WTC11 (cell line): ENCODE results near the gene PCK2. TPM values are rescaled to one million over a fixed set of nuclear protein-coding genes. Genes with fewer than 3 reads are reported as not detected.

ENCODE experiments used
- ATAC-seq: fragments of 200-7000 bp; cut with Tn5 transposase; 2 replicates; pipeline ENCODE4 v1.10.0; 2021; ENCODE audit warnings: mild to moderate bottlenecking, moderate library complexity
- CTCF ChIA-PET: fragments of 300-600 bp; sonication (Branson Sonifier 250); formaldehyde crosslinking; loops from one replicate; lab custom pipeline; 2021; ENCODE audit warnings: antibody characterized with exemption; lab: Charles Lee
- POLR2A ChIA-PET: fragments of 350-600 bp; sonication (Branson Sonifier 250); formaldehyde crosslinking; loops from one replicate; lab custom pipeline; 2021; ENCODE audit warnings: antibody characterized with exemption; lab: Charles Lee
- DNase-seq: peaks from one replicate; pipeline ENCODE4 v3.0.0; 2021; ENCODE audit warnings: low spot score
- H3K27ac Mint-ChIP-seq: 2 replicates; pipeline ENCODE4 v1.8.0; 2021; ENCODE audit warnings: mixed read lengths
- H3K27me3 Mint-ChIP-seq: 2 replicates; pipeline ENCODE4 v1.8.0; 2021; ENCODE audit warnings: low read depth, mild to moderate bottlenecking, moderate library complexity, mixed read lengths
- H3K36me3 Mint-ChIP-seq: 2 replicates; pipeline ENCODE4 v1.8.0; 2021; ENCODE audit warnings: mixed read lengths
- H3K4me1 Mint-ChIP-seq: 2 replicates; pipeline ENCODE4 v1.8.0; 2022; ENCODE audit warnings: mixed read lengths
- H3K4me3 Mint-ChIP-seq: 2 replicates; pipeline ENCODE4 v1.8.0; 2021; ENCODE audit warnings: mild to moderate bottlenecking, moderate library complexity, mixed read lengths
- H3K9me3 Mint-ChIP-seq: 2 replicates; pipeline ENCODE4 v1.8.0; 2021; ENCODE audit warnings: mixed read lengths
- FOXJ3 ChIP-seq: sonication (generic); formaldehyde crosslinking; IDR thresholded peaks from 2 replicates; pipeline ENCODE4 v1.9.0; 2021; ENCODE audit warnings: missing genetic modification reagents, mild to moderate bottlenecking, borderline replicate concordance
- FOXK1 ChIP-seq: sonication (generic); formaldehyde crosslinking; IDR thresholded peaks from 2 replicates; pipeline ENCODE4 v1.8.0; 2022; ENCODE audit warnings: mild to moderate bottlenecking, moderate library complexity, missing genetic modification reagents
- GABPB1 ChIP-seq: sonication (generic); formaldehyde crosslinking; IDR thresholded peaks from 2 replicates; pipeline ENCODE4 v1.8.1; 2023; ENCODE audit warnings: mild to moderate bottlenecking, missing genetic modification reagents
- GTF2I ChIP-seq: fragments of 250-450 bp; sonication (Bioruptor Pico); conservative IDR thresholded peaks from 2 replicates; pipeline ENCODE4 v1.4.0; 2021; ENCODE audit warnings: mild to moderate bottlenecking
- MXD4 ChIP-seq: fragments of 250-450 bp; sonication (Bioruptor Pico); IDR thresholded peaks from 2 replicates; pipeline ENCODE4 v1.8.0; 2021; ENCODE audit warnings: mild to moderate bottlenecking, moderate library complexity, borderline replicate concordance
- NFYB ChIP-seq: sonication (generic); formaldehyde crosslinking; conservative IDR thresholded peaks from 2 replicates; pipeline ENCODE4 v1.8.0; 2022; ENCODE audit warnings: low read depth, missing genetic modification reagents
- NR2C2 ChIP-seq: sonication (generic); formaldehyde crosslinking; IDR thresholded peaks from 2 replicates; pipeline ENCODE4 v1.8.0; 2022; ENCODE audit warnings: mild to moderate bottlenecking, missing genetic modification reagents
- OVOL2 ChIP-seq: fragments of 250-450 bp; sonication (Bioruptor Pico); IDR thresholded peaks from 2 replicates; pipeline ENCODE4 v1.9.0; 2021; ENCODE audit warnings: mild to moderate bottlenecking, borderline replicate concordance
- RELA ChIP-seq: sonication (generic); formaldehyde crosslinking; IDR thresholded peaks from 2 replicates; pipeline ENCODE4 v1.8.1; 2022; ENCODE audit warnings: missing genetic modification reagents, mild to moderate bottlenecking, borderline replicate concordance
- TCF7 ChIP-seq: sonication (generic); formaldehyde crosslinking; IDR thresholded peaks from 2 replicates; pipeline ENCODE4 v1.8.0; 2022; ENCODE audit warnings: mild to moderate bottlenecking, low read depth, missing genetic modification reagents, moderate library complexity
- TP53 ChIP-seq: sonication (generic); formaldehyde crosslinking; IDR thresholded peaks from 2 replicates; pipeline ENCODE4 v1.8.1; 2023; ENCODE audit warnings: mild to moderate bottlenecking, missing genetic modification reagents
- ZBTB21 ChIP-seq: sonication (generic); formaldehyde crosslinking; IDR thresholded peaks from 2 replicates; pipeline ENCODE4 v1.8.1; 2023; ENCODE audit warnings: mild to moderate bottlenecking, missing genetic modification reagents, borderline replicate concordance
- ZNF138 ChIP-seq: sonication (generic); formaldehyde crosslinking; conservative IDR thresholded peaks from 2 replicates; pipeline ENCODE4 v1.8.1; 2022; ENCODE audit warnings: mild to moderate bottlenecking, moderate library complexity, missing genetic modification reagents
- ZNF396 ChIP-seq: fragments of 250-450 bp; sonication (Bioruptor Pico); IDR thresholded peaks from 2 replicates; pipeline ENCODE4 v1.8.0; 2021; ENCODE audit warnings: mild to moderate bottlenecking, moderate library complexity, borderline replicate concordance
- ZNF423 ChIP-seq: fragments of 250-450 bp; sonication (Bioruptor Pico); IDR thresholded peaks from 2 replicates; pipeline ENCODE4 v2.1.2; 2022; ENCODE audit warnings: mild to moderate bottlenecking, moderate library complexity
- total RNA-seq: library from RNA; stranded (reverse); gene quantifications from 3 replicates; pipeline ENCODE4 v1.2.3, GENCODE V29; 2021
- TF ChIP-seq, protein P1 (sequence below): sonication (generic); formaldehyde crosslinking; IDR thresholded peaks from 2 replicates; pipeline ENCODE4 v1.8.0; 2023; ENCODE audit warnings: missing genetic modification reagents
- TF ChIP-seq, protein P2 (sequence below): sonication (generic); formaldehyde crosslinking; conservative IDR thresholded peaks from 2 replicates; pipeline ENCODE4 v1.8.1; 2023; ENCODE audit warnings: mild to moderate bottlenecking, low read depth, missing genetic modification reagents, moderate library complexity
- TF ChIP-seq, protein P3 (sequence below): sonication (generic); formaldehyde crosslinking; IDR thresholded peaks from 2 replicates; pipeline ENCODE4 v1.8.1; 2023; ENCODE audit warnings: mild to moderate bottlenecking, missing genetic modification reagents, moderate library complexity
- TF ChIP-seq, protein P4 (sequence below): sonication (generic); formaldehyde crosslinking; IDR thresholded peaks from 2 replicates; pipeline ENCODE4 v1.8.1; 2023; ENCODE audit warnings: mild to moderate bottlenecking, missing genetic modification reagents
- TF ChIP-seq, protein P5 (sequence below): fragments of 250-450 bp; sonication (Bioruptor Pico); IDR thresholded peaks from 2 replicates; pipeline ENCODE4 v1.9.0; 2021; ENCODE audit warnings: mild to moderate bottlenecking
- TF ChIP-seq, protein P6 (sequence below): sonication (generic); formaldehyde crosslinking; IDR thresholded peaks from 2 replicates; pipeline ENCODE4 v1.8.0; 2022; ENCODE audit warnings: mild to moderate bottlenecking, missing genetic modification reagents

PCK2 gene
- total RNA-seq, 1 experiment from 2014 or later: 67.0 TPM

DNA sequence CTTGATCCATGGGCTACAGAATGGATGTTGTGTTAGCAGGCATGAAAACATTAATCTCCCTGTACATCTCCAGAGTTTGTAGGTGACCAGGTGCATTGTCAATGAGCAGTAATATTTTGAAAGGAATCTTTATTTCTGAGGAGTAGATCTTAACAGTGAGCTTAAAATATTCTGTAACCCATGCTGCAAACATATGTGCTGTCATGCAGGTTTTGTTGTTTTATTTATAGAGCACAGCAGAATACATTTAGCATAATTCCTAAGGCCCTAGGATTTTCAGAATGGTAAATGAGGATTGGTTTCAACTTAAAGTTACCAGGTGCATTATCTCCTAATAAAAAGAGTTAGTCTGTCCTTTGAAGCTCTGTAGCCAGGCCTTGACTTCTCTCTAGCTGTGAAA, 32.8 kb downstream of the PCK2 start:
- Mint-ChIP-seq H3K27ac (no peak overlapping the region), H3K27me3 (no peaks in the 10 kb centered on the region), H3K36me3 (peaks cover 10% of the 10 kb centered on the region; the same call in 1 of the 2 replicates), H3K4me3 (no peak overlapping the region), H3K9me3 (no peaks in the 10 kb centered on the region), H3K4me1 (peaks cover 3% of the 10 kb centered on the region)
- DNase-seq (no peak), ATAC-seq (no peak)
- POLR2A ChIA-PET: interaction anchor here (0.7 to 1.8 kb wide), 4 partner anchors 9 to 144 kb away, joined by 3 to 6 read pairs (median 3); partner anchors contain the start of genes DCAF11, IRF9, NRL and PSME1
- CTCF ChIA-PET: interaction anchor here (0.6 to 1.5 kb wide), 7 partner anchors 9 to 648 kb away, joined by 3 to 6 read pairs (median 4); partner anchors contain the start of genes IRF9 and PSME1
- TF ChIP-seq MXD4 (CRISPR knock-in tag): no peak
- TF ChIP-seq, protein P1, sequence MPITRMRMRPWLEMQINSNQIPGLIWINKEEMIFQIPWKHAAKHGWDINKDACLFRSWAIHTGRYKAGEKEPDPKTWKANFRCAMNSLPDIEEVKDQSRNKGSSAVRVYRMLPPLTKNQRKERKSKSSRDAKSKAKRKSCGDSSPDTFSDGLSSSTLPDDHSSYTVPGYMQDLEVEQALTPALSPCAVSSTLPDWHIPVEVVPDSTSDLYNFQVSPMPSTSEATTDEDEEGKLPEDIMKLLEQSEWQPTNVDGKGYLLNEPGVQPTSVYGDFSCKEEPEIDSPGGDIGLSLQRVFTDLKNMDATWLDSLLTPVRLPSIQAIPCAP (CRISPR knock-in tag): no peak
- no peak for TF ChIP-seq ZBTB21 (CRISPR knock-in tag)
- TF ChIP-seq ZNF423: no peak
- TF ChIP-seq NR2C2 (CRISPR knock-in tag): no peak
- no peak for TF ChIP-seq NFYB
- TF ChIP-seq, protein P2, sequence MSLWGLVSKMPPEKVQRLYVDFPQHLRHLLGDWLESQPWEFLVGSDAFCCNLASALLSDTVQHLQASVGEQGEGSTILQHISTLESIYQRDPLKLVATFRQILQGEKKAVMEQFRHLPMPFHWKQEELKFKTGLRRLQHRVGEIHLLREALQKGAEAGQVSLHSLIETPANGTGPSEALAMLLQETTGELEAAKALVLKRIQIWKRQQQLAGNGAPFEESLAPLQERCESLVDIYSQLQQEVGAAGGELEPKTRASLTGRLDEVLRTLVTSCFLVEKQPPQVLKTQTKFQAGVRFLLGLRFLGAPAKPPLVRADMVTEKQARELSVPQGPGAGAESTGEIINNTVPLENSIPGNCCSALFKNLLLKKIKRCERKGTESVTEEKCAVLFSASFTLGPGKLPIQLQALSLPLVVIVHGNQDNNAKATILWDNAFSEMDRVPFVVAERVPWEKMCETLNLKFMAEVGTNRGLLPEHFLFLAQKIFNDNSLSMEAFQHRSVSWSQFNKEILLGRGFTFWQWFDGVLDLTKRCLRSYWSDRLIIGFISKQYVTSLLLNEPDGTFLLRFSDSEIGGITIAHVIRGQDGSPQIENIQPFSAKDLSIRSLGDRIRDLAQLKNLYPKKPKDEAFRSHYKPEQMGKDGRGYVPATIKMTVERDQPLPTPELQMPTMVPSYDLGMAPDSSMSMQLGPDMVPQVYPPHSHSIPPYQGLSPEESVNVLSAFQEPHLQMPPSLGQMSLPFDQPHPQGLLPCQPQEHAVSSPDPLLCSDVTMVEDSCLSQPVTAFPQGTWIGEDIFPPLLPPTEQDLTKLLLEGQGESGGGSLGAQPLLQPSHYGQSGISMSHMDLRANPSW (CRISPR knock-in tag): no peak

DNA sequence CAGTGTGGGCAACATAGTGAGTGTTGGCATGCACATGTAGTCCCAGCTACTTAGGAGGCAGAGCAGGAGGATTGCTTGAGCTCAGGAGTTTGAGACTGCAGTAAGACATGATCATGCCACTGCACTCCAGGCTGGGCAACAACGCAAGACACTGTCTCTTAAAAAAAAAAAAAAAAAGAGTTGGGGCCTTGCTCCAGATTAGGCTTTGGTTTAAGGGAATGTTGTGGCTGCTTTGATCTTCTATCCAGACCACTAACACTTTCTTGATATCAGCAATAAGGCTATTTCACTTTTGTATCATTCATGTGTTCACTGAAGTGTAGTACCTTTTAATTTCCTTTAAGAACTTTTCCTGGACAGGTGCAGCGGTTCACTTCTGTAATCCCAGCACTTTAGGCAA, 33.6 kb downstream of the PCK2 start:
- H3K27me3 Mint-ChIP-seq: no peaks in the 10 kb centered on the region
- POLR2A ChIA-PET: interaction anchor here (0.7 to 1.8 kb wide), 4 partner anchors 8 to 143 kb away, joined by 3 to 6 read pairs (median 3); partner anchors contain the start of genes DCAF11, IRF9, NRL and PSME1
- ATAC-seq: no peak
- H3K4me1 Mint-ChIP-seq: peaks cover 4% of the 10 kb centered on the region
- TF ChIP-seq, protein P3, sequence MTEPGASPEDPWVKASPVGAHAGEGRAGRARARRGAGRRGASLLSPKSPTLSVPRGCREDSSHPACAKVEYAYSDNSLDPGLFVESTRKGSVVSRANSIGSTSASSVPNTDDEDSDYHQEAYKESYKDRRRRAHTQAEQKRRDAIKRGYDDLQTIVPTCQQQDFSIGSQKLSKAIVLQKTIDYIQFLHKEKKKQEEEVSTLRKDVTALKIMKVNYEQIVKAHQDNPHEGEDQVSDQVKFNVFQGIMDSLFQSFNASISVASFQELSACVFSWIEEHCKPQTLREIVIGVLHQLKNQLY (CRISPR knock-in tag): no peak
- TF ChIP-seq, protein P4, sequence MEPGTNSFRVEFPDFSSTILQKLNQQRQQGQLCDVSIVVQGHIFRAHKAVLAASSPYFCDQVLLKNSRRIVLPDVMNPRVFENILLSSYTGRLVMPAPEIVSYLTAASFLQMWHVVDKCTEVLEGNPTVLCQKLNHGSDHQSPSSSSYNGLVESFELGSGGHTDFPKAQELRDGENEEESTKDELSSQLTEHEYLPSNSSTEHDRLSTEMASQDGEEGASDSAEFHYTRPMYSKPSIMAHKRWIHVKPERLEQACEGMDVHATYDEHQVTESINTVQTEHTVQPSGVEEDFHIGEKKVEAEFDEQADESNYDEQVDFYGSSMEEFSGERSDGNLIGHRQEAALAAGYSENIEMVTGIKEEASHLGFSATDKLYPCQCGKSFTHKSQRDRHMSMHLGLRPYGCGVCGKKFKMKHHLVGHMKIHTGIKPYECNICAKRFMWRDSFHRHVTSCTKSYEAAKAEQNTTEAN: no peak
- TF ChIP-seq ZNF396 (CRISPR knock-in tag): no peak
- no peak for TF ChIP-seq FOXK1
- no peak for TF ChIP-seq RELA
- TF ChIP-seq GABPB1 (CRISPR knock-in tag): no peak
- TF ChIP-seq GTF2I (CRISPR knock-in tag): no peak
- TF ChIP-seq OVOL2 (CRISPR knock-in tag): no peak
- TF ChIP-seq, protein P5, sequence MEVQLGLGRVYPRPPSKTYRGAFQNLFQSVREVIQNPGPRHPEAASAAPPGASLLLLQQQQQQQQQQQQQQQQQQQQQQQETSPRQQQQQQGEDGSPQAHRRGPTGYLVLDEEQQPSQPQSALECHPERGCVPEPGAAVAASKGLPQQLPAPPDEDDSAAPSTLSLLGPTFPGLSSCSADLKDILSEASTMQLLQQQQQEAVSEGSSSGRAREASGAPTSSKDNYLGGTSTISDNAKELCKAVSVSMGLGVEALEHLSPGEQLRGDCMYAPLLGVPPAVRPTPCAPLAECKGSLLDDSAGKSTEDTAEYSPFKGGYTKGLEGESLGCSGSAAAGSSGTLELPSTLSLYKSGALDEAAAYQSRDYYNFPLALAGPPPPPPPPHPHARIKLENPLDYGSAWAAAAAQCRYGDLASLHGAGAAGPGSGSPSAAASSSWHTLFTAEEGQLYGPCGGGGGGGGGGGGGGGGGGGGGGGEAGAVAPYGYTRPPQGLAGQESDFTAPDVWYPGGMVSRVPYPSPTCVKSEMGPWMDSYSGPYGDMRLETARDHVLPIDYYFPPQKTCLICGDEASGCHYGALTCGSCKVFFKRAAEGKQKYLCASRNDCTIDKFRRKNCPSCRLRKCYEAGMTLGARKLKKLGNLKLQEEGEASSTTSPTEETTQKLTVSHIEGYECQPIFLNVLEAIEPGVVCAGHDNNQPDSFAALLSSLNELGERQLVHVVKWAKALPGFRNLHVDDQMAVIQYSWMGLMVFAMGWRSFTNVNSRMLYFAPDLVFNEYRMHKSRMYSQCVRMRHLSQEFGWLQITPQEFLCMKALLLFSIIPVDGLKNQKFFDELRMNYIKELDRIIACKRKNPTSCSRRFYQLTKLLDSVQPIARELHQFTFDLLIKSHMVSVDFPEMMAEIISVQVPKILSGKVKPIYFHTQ (CRISPR knock-in tag): no peak
- TF ChIP-seq TCF7 (CRISPR knock-in tag): no peak
- TF ChIP-seq ZNF423: no peak
- TF ChIP-seq ZNF138 (CRISPR knock-in tag): no peak
- no peak for TF ChIP-seq NR2C2 (CRISPR knock-in tag)
- TF ChIP-seq, protein P6, sequence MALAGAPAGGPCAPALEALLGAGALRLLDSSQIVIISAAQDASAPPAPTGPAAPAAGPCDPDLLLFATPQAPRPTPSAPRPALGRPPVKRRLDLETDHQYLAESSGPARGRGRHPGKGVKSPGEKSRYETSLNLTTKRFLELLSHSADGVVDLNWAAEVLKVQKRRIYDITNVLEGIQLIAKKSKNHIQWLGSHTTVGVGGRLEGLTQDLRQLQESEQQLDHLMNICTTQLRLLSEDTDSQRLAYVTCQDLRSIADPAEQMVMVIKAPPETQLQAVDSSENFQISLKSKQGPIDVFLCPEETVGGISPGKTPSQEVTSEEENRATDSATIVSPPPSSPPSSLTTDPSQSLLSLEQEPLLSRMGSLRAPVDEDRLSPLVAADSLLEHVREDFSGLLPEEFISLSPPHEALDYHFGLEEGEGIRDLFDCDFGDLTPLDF: no peak
- TF ChIP-seq FOXJ3 (CRISPR knock-in tag): no peak
- TF ChIP-seq TP53 (CRISPR knock-in tag): no peak
- TF ChIP-seq, all 79 proteins: peak for 0
- Mint-ChIP-seq H3K9me3 (no peaks in the 10 kb centered on the region), H3K4me3 (no peak overlapping the region), H3K27ac (no peak overlapping the region), H3K36me3 (peaks cover 8% of the 10 kb centered on the region; the same call in 1 of the 2 replicates)
- no peak for DNase-seq
- CTCF ChIA-PET: interaction anchor here (0.6 to 1.6 kb wide), 4 partner anchors 8 to 649 kb away, joined by 3 to 4 read pairs (median 4); partner anchors contain the start of genes IRF9 and PSME1
